HG03025 (cell line): Measurements from ENCODE around the gene REXO1.

Experiments used
- ATAC-seq: cut with Tn5 transposase; IDR thresholded peaks from one replicate; pipeline ENCODE4 v1.9.1; 2021; ENCODE audit warnings: mild to moderate bottlenecking, moderate library complexity; ENCODE audit not compliant: unreplicated experiment, low FRiP score

The REXO1 gene

DNA sequence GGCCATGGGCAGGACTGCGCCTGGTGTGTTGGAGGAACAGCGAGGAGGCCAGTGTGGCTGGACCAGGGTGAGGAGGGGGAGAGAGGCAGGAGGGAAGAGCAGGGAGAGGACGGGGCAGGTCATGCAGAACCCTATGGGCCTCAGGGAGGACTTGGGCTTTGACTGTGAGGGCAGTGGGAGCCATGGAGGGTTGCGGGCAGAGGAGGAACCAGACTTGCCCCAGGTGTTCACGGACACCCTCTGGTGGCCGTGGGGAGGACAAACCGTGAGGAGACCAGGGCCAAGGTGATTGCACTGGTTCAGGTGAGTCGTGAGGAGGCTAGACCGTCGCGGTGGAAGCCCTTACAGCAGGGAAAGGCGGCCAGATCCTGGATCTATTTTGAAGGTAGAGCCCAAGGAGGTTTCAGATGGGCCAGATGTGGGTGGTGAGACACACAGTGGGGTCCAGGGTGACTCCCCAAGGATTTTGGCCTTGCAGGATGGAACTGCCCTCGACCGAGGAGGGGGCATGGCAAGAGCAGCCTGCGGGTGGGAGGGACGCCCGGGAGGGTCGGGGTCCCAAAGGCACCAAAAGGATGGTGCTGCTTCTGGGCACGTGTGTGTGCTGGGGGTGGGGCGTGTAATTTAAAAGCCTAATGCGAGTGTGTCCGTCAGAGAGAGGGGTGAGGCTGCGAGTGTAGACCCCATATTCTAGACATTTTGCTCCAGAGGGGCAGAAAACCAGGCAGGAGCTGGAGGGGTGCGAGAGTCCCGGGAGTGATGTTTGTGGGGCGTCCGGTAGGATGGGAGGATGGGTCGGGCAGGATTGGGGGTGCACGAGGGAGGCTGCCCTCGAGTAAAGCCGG is 2.7 kb upstream of the REXO1 start:
- ATAC-seq, result no peak

DNA sequence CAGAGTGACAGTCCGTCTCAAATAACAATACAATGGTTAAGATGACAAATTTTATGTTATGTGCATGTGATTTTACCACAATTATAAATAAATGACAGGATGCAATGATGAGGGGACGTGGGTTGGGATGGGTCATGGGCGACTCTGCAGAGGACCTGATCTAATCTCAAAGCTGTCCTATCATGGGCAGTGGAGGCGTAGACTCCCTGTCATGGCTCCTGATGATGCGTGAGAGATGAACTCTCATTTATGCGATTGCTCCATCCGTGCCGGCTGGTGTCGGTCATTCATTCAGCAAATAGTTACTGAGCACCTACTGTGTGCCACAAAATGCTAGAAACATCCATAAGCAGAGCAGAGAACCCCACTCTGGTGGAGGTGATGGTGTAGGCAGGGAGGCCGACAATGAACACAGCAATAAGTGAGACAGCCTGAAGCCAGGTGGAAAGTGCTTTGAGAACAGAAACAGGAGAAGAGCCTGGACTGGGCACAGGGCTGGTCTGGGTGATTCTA is 1.7 kb upstream of the REXO1 start:
- ATAC-seq, result no peak

DNA sequence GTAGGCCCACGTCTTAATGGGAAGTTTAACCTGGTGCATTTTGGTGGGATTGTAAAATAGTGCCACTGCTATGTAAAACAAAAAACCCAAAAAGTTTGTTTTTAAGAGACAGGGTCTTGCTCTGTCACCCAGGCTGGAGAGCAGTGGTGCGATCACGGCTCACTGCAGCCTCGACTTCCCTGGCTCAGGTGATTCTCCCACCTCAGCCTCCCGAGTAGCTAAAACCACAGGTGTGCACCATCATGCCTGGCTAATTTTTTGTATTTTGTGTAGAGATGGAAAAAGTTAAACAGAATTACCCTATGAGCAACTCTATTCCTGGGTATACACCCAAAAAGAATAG is 820 bp upstream of the REXO1 start:
- no peak for ATAC-seq

DNA sequence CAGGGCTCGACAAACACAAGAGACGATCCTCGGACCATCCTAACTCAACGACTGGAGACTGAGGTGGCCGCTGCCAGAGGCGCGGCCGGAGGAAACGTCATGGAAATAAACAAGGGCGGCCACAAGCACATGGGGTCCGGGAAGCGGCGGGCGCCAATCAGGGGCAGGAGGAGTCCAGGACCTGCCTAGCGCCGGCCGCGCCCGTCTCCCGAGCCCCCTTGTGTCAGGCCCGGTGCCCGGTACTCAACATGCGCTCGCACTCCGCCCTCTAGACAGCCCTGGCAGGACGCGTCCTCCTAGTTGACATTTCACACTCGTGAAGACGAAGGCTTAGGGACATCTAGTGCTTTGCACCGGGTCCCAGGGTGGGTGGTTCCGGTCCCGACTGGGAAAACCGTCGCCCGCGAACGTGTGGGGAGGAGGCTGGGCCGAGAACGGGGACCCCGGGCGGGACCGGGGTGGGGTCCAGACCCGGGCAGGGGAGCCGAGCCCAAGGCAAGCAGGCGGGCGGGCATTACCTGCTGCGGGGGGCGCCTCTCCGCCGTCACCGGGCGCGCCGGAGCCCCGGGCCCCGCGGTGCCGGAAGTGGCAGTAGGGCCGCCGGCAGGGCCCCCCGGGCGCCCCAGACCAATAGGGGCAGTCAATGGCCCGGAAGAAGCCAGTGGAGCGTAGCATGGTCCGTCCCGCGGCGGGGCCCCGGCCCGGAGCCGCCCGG is 442 bp downstream of the REXO1 start:
- ATAC-seq, result peak; percentile 18

DNA sequence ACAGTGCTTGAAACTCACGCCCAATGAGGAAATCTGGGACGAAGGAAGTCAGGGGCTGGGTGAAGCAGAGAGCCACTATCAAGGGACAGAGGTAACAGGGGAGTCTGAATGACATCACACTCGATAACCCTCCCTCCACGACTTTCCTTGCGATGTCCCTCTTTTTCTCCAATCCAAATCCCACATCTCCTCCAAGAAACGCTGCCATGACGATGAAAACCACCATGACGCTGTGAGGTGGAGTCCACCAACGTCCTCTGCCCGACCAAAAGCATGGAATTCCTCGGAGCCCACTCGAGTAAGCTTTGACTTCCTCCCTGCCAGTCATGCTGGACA is 967 bp downstream of the REXO1 start:
- ATAC-seq, result no peak

DNA sequence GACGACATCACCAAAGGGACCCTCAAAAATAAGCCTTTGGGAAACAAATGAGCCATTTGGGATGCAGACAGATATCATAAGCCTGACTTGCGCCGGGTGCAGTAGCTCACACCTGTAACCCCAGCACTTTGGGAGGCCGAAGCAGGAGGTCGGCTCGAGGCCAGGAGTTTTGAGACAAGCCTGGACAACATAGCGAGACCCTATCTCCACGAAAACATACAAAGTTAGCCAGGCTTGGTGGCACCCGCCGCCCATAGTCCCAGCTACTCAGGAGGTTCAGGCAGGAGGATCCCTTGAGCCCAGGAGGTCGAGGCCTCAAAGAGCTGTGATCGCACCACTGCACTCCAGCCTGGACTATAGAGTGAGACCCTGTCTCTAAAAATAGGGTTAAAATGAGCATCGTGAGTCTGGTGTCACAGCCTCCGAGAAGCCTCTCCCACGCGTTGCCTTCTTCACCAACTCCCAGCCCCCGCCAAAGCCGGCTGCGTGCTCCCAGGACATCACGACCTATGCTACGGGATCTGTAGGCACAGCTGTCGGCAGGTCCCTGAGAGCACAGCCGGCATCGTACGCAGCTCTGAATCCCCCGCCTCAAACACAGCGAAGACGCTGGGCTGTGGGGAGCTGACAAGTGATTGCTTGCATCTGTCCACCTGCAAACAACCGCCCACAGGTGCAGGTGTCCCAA is 1.6 kb downstream of the REXO1 start:
- ATAC-seq, result no peak

DNA sequence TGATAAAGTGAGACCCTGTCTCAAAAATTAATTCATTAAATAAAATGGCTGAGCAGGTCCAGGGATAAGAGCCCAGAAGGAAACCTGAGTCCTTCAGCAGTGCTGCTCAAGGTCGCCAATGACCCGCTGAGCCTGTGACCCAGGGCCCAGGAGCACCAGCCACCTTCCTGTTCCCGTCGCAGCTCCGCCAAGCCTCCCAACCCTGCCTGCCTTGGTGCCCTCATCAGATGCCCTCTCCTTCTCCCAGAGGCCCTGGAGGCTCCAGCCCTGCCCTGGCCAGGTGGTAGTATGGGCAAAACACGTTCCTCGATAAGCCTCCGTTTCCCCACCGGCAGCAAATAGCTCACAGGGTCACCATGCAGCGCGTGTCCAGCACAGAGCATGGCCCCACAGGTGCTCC is 2.6 kb downstream of the REXO1 start:
- ATAC-seq, result no peak

DNA sequence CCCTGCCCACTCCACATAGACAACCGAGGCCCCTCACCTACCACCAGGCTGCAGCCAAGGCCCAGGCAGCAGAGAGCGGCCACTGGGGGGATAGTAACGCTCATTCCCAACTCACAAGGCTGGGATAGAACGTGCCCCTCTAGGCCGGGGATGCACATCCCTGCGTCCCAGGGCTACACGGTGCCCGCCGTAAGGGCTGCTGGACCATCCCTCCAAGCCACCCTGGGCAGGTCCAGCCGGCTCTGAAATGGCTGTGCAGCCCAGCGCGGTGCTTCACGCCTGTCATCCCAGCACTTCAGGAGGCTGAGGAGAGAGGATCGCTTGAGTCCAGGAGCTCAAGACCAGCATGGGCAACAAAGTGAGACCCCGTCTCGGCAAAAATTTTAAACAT is 3.2 kb downstream of the REXO1 start:
- no peak for ATAC-seq

DNA sequence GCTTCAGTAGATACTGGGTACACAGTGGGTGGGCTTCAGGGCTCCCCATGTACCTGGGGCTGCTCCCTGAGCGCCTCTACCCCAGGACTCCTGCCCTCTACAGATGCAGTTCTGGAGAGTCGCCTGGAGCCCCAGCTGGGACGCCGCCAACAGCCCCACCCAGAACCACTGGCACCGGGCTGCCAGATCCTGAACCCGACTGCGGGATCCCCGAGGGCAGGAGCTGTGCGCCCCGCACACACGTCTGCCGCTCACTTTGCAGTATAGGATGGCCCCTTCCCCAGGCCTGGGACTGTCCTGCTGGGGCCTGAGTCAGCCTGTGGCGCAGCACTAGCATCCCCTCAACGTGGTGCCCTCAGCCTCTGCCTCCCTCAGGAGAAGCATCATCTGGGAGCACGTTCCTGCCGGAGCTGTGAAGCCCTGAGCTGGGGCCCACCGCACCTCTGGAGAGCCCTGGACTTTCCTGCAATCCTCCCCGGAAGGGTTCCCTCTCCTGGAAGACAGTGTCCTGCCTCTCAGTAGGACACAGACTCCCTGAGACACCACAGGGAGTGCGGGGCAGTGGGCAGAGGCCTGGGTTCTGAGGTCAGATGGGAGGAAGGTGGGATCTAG is 3.7 kb downstream of the REXO1 start:
- no peak for ATAC-seq

DNA sequence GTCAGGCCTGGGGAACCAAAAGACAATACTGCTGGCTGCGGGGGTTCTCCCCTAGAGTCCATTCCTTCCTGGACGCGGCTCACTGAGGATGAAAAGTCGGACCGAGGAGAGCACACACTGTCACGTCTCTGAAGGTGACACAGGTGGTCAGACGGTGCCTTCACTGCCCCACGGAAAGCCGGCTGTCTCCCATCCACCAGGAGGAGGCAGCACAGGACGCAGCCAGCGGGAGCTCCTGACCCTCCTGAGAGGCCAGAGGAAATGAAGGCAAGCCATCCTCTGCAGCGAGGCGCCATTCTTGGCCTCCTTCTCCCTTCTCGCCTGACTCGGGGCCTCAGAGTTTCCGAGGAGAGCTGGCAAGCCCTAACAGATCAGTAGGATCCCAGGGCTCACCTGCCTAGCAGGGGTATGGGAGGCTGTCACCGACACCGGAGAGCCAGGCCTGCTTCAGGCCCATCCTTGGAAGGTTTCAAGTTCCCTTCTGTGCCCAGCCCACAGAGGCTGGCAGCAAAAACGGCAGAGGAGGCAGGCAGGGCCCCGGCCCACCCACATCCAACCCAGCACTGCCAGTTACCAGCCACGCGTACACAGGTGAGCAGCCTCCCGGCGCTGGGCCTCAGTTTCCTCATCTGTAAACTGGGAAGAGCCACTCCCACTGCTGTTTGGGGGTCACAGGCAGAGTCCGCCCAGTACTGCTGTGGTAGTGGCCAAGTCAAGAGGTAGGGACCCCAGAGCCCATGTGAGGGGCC is 4.5 kb downstream of the REXO1 start:
- no peak for ATAC-seq

DNA sequence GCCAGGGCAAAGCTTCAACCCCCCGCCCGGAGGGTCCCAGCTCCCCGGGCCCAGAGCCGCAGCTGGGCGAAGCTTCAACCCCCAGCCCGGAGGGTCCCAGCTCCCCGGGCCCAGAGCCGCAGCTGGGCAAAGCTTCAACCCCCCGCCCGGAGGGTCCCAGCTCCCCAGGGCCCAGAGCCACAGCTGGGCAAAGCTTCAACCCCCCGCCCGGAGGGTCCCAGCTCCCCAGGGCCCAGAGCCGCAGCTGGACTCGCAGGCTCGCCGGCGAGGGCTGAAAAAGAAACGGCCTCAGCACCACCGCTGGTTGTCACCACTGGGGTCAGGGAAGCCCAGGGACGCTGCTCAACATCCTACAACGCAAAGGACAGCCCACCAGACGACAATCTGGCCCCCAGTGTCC is 5.2 kb downstream of the REXO1 start:
- ATAC-seq, result no peak

DNA sequence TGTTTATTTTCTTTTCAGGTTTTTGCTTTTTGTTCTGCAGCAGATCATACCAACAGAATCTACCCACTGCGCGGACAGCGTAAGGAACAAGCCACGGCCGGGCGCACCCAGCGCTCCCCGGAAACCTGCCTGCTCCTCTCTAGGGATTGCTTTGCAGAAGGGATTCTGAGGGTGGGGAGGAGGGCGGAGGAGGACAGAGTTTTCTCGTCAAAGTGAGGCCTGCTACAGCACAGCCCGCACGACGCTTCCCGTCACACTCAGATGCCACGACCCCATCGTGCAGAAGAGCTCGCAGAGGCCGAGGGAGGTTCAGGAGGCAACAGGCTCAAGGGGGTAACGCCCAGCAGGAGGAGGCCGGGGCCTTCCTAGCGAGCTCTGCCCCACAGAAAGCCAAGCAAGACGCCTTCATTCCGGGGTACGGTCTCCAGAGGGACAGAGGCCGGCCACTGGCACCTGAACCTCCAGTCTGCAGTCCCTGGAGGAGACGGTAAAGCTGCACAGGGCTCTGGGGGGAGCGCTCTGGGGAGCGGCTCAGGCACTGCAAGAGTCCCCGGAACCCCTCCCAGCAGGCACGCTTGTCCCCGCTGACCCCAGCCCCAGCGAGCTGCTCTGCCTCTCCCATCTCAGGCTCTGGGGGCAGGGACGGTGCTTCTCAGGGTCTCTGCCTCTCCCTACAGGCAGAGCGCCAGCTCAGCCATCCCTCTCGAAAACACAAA is 6.9 kb downstream of the REXO1 start:
- ATAC-seq, result no peak

DNA sequence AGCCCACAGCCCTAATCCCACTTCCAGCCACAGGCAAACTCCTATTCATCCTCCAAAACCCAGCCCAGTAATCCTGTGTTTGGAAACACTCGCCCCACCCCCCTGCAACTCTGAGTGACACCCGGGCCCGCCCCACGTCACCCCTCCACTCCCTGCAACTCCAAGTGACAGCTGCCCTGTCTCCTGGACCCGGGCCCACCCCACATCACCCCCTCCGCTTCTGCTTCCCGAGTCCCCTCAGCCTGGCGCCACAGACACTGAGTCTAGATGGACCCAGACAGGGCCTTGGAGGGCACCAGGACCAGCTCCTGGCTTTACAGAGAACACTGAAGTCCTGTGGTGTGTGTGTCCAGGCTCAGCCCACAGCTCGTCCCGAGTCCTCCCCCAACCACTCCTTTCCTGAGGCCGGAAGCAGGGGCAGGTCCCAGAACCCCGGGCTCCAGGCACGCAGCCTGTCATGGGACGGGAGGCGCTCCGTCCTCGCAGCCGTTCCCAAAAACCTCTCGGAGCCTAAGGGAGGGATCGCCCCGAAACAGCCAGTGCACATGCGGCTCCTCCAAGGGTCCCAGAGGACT is 7.7 kb downstream of the REXO1 start:
- no peak for ATAC-seq

DNA sequence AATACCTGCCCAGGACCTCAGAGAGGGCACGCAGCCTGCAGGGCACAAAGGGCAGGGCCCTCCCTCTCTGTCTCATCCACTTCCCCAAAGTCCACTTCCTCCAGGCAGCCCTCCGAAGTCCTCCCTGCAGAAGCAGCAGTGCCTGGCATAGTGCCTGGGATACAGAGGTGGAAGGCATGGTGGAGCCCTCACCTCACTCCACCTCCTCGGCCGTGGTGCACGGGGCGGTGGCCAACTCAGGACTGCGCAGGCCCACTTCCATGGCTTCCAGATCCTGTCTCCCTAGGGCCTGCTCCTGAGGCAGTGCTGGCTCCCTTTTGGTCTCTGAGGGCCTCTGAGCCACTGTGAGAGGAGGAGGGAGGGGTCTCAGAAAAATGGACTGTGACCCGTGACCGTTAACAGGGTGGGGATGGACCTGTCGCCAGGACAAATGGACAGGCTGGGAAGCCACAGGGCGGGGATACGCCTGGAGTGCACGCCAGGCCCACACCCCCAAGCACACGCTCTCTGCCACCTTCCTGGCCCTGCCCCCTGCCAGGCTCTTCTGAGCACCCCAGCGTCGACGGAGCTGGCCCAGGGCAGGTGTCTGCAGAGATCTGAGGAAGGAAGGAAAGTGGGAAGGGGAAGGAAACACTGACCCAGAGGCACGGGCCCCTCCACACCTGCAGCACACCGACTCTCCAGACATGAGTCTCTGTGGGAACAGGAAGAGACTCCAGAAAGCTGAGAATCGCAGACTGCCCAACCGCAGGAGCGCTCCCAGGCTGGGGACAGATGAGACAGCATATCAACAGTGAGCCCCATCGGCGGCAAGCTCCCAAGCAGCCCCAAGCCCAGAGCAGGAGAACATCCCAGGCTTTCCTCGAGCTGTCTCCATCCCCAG is 8.4 kb downstream of the REXO1 start:
- ATAC-seq, result no peak

DNA sequence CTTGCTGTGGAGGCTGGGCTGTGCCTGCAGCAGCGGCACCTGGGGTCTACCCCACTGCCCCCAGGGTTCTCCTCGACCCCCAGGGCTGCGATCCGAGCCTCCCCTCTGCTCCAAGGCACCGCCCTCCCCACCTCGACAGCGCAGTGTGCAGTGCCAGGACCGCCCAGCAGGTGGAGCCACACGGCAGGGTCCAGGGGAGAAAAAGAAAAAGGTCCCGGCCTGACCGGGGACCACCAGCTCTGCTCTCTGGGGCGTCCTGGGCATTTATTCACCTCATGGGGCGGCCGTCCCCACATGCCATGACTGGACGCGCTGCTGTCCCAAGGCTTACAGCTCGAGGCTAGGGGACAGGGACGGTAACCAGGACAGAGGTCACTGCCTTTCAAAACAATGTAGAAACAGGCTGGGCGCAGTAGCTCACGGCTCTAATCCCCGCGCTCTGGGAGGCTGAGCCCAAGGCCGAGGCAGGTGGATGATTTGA is 10.6 kb downstream of the REXO1 start:
- no peak for ATAC-seq

DNA sequence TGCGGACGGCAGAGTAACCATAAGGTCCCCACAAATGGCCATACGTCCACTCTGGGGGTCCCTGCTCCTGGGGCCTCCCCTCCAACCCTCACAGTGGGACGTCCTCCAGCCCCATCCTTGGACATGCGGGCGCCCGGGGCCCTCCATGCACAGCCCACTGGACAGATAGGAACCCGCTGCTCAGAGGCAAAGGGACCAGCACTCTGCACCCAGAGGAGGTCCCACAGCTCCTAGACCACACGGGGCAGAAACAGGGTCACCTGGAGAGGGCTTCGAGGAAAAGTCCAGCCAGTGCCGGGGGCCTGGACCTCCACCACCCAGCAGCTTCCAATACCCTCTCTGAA is 11.1 kb downstream of the REXO1 start:
- ATAC-seq, result no peak

DNA sequence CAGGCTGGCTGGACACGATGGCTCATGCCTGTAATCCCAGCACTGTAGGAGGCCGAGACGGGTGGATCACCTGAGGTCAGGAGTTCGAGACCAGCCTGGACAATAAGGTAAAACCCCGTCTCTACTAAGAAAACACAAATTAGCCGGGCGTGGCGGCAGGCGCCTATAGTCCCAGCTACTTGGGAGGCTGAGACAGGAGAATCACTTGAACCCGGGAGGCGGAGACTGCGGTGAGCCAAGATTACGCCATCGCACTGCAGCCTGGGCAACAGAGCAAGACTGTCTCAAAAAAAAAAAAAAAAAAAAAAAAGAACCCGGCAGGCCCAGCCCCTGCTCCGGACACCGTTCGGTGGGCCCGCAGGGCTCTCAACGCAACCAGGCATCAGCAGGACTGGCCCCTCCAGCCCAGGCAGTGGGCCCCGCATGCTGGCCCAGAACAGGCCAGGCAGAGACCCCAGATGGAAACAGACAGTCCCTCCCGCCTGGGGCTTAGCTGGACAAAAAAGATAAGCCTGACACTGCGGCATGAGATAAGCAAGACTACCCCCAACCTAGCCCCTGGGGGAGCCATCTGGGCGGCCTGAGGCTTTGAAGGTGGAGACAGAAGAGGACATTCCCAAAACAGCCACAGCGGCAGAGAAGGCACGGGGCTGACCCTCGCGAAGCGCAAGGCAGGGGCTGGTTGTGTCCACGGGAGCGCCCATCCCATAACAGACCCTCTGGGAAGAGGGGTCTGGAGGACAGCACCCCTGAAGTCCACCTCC is 11.6 kb downstream of the REXO1 start:
- ATAC-seq, result no peak

DNA sequence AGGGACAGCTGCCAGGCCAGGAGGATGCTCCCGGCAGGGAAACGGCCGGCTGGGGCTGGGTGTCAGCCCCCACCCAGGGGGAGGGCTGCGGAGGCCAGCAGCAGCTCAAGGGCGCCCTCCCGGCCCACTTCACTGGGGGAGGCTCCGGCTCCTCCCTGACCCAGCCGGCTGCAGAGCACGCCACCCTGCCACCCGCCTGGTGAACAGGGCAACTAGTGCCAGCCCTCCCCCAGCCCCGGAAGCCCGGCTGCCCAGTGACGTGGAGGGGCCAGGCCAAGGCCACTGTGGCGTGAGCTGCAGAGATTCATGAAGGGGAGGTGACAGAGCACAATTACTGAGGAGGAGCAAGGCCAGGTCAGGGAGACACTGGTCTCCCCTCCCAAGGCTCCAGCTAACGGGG is 14.7 kb downstream of the REXO1 start:
- ATAC-seq, result no peak
